ENCODE data around the gene C1orf105. TPM values are rescaled to one million over a fixed set of nuclear protein-coding genes. Genes with fewer than 3 reads are reported as not detected.

The C1orf105 gene
- total and polyA plus RNA-seq, 10 of the 15 experiments (the other 5 are each of a cell fraction or from before 2014, with no cell fraction given): not detected

DNA sequence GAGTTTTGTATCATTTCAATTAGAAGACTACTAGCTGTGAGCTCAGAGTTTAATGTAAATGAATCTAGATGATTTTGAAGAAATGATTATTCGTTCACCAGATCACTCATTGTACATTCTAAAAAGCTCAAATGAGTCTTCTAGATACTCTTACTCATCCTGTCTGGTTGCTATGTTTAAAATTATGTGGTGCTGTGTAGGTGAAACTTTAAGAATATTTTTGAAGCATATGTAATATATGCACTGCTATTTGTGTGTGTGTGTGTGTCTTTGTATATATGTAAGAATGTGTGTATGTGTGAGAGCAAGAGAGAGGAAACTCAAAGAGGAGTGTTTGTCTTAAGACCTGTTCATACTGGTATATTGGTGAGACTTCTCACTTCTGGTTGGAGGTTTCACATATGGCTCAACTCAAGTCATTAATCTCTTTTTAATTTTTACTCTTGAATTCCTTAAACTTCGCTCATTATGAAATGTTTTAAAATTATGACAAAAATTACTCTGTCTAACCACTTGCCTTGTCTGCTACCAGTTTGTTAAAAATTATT, 8.6 kb upstream of the C1orf105 start:
- Histone ChIP-seq H3K4me3 (no peak overlapping the region), H4K20me1 (ENCODE audit: control insufficient read depth, insufficient read depth) (no peaks in the 10 kb centered on the region), H2AFZ (ENCODE audit: control insufficient read depth, low read depth, low read length) (peak overlapping the region; percentile 21), H3K4me1 (ENCODE audit: control insufficient read depth, insufficient read depth, low read length) (no peaks in the 10 kb centered on the region), H3K27ac (ENCODE audit: control insufficient read depth, insufficient read depth) (no peak overlapping the region), H3K9me3 (replicated peaks; ENCODE audit: control insufficient read depth, insufficient read depth, low read length) (no peaks in the 10 kb centered on the region), H3K9ac (ENCODE audit: control insufficient read depth, insufficient read depth, low read length) (no peak overlapping the region), H3K79me2 (ENCODE audit: control insufficient read depth, insufficient read depth, low read length) (no peaks in the 10 kb centered on the region), H3K27me3 (replicated peaks in 1 of 2; ENCODE audit: control insufficient read depth in 2 of 2, insufficient read depth in 2 of 2, low read length in 1 of 2) (no peaks in the 10 kb centered on the region), H3K4me2 (ENCODE audit: control insufficient read depth, insufficient read depth) (0 out of 2 replicates have a peak overlapping the region, but pooled peaks have one; percentile 13), H3K36me3 (ENCODE audit: control insufficient read depth in 2 of 2, insufficient read depth in 2 of 2, low read length in 1 of 2) (no peaks in the 10 kb centered on the region)
- DNase-seq (ENCODE audit: low read depth, low spot score): no peak
- ATAC-seq: peak; percentile 80
- in situ Hi-C loops (cut with MboI): no loop called here
- SMC1A ChIA-PET (ENCODE audit: uncharacterized antibody, unreplicated experiment): interaction anchor here (0.7 to 2.4 kb wide), 5 partner anchors 10 to 813 kb away, joined by 3 to 12 read pairs (median 3); no protein-coding TSS in a partner anchor
- POLR2A ChIA-PET: no interaction called here
- no TSS peak for BruUV-seq (replicated peaks)
- RAD21 ChIA-PET (ENCODE audit: unreplicated experiment): interaction anchor here (0.6 to 1.7 kb wide), 6 partner anchors 13 to 409 kb away, joined by 3 to 7 read pairs (median 4); no protein-coding TSS in a partner anchor
- CTCF ChIA-PET: interaction anchor here (0.6 to 2.2 kb wide), 8 partner anchors 12 to 409 kb away, joined by 3 to 15 read pairs (median 3); no protein-coding TSS in a partner anchor
- WGBS (ENCODE audit: insufficient coverage, insufficient replicate concordance, low lambda C conversion rate, missing lambda C conversion rate): 4% methylated on average over 2 of the region's 2 CpGs
- intact Hi-C loops (cut with micrococcal nuclease; ENCODE audit: unreplicated experiment): no loop called here
- TF ChIP-seq IRF4 (IDR thresholded peaks at IDR 0.05; ENCODE audit: low read depth, low read length) (no peak), NFXL1 (IDR thresholded peaks at IDR 0.05; ENCODE audit: borderline replicate concordance) (no peak)
- TF ChIP-seq, protein P1, sequence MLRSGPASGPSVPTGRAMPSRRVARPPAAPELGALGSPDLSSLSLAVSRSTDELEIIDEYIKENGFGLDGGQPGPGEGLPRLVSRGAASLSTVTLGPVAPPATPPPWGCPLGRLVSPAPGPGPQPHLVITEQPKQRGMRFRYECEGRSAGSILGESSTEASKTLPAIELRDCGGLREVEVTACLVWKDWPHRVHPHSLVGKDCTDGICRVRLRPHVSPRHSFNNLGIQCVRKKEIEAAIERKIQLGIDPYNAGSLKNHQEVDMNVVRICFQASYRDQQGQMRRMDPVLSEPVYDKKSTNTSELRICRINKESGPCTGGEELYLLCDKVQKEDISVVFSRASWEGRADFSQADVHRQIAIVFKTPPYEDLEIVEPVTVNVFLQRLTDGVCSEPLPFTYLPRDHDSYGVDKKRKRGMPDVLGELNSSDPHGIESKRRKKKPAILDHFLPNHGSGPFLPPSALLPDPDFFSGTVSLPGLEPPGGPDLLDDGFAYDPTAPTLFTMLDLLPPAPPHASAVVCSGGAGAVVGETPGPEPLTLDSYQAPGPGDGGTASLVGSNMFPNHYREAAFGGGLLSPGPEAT (IDR thresholded peaks at IDR 0.05; ENCODE audit: low read depth): 0 out of 2 replicates have a peak, but pooled peaks have one; percentile 15
- TF ChIP-seq, protein P2, sequence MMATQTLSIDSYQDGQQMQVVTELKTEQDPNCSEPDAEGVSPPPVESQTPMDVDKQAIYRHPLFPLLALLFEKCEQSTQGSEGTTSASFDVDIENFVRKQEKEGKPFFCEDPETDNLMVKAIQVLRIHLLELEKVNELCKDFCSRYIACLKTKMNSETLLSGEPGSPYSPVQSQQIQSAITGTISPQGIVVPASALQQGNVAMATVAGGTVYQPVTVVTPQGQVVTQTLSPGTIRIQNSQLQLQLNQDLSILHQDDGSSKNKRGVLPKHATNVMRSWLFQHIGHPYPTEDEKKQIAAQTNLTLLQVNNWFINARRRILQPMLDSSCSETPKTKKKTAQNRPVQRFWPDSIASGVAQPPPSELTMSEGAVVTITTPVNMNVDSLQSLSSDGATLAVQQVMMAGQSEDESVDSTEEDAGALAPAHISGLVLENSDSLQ (IDR thresholded peaks at IDR 0.05): no peak
- peak; percentile 49 for FAIRE-seq

Measured in GM12878 (cell line).